ENCODE results near the gene TOM1L2.
"Not testable (repeated sequence)": the region's sequence is repeated elsewhere in the genome, so short reads cannot be mapped to it uniquely, and the experiment has no call there.

The TOM1L2 gene

GRCh38 chr17:17940441-17940911 is 31.7 kb downstream of the TOM1L2 start:
- no peak for DNase-seq

- DNase-seq: not testable (repeated sequence)
These were observed 32.3 kb downstream of the TOM1L2 start for GRCh38 chr17:17939941-17940340.

GRCh38 chr17:17938388-17939107 is 33.7 kb downstream of the TOM1L2 start:
- DNase-seq: no peak

- DNase-seq: no peak
These were observed 34.2 kb downstream of the TOM1L2 start for GRCh38 chr17:17937958-17938357.

- no peak for DNase-seq
These were observed 34.9 kb downstream of the TOM1L2 start for GRCh38 chr17:17937201-17937853.

GRCh38 chr17:17935321-17936271 is 36.6 kb downstream of the TOM1L2 start:
- DNase-seq: no peak

- no peak for DNase-seq
These were observed 37.4 kb downstream of the TOM1L2 start for GRCh38 chr17:17934806-17935205.

GRCh38 chr17:17934214-17934613 is 38.0 kb downstream of the TOM1L2 start:
- no peak for DNase-seq

- DNase-seq: no peak
These were observed 38.4 kb downstream of the TOM1L2 start for GRCh38 chr17:17933775-17934174.

- no peak for DNase-seq
These were observed 41.0 kb downstream of the TOM1L2 start for GRCh38 chr17:17931159-17931558.

GRCh38 chr17:17930674-17931073 is 41.5 kb downstream of the TOM1L2 start:
- no peak for DNase-seq

- DNase-seq: no peak
These were observed 42.4 kb downstream of the TOM1L2 start for GRCh38 chr17:17929655-17930380.

- no peak for DNase-seq
These were observed 43.6 kb downstream of the TOM1L2 start for GRCh38 chr17:17928398-17929287.

- DNase-seq: no peak
These were observed 45.3 kb downstream of the TOM1L2 start for GRCh38 chr17:17926840-17927449.

- no peak for DNase-seq
These were observed 46.2 kb downstream of the TOM1L2 start for GRCh38 chr17:17926036-17926435.

- DNase-seq: no peak
These were observed 47.3 kb downstream of the TOM1L2 start for GRCh38 chr17:17924857-17925250.

GRCh38 chr17:17924131-17924856 is 47.9 kb downstream of the TOM1L2 start:
- DNase-seq: no peak

- no peak for DNase-seq
These were observed 50.1 kb downstream of the TOM1L2 start for GRCh38 chr17:17922070-17922614.

GRCh38 chr17:17921192-17922069 is 50.8 kb downstream of the TOM1L2 start:
- DNase-seq: peak; percentile 61

Data from NCI-H510A treated with DMSO at 0.1 percent for 48 hours (cell line).